Measurements from ENCODE around the gene DLG5. TPM values are rescaled to one million over a fixed set of nuclear protein-coding genes. Genes with fewer than 3 reads are reported as not detected.
A peak's percentile ranks its signal among the peaks of the same experiment; 100 is the strongest.

Gene DLG5
- total and polyA plus RNA-seq, 9 of the 15 experiments (the other 6 are each of a cell fraction or from before 2014, with no cell fraction given), result 1.4 to 26.8 (median 11.2) TPM

DNA sequence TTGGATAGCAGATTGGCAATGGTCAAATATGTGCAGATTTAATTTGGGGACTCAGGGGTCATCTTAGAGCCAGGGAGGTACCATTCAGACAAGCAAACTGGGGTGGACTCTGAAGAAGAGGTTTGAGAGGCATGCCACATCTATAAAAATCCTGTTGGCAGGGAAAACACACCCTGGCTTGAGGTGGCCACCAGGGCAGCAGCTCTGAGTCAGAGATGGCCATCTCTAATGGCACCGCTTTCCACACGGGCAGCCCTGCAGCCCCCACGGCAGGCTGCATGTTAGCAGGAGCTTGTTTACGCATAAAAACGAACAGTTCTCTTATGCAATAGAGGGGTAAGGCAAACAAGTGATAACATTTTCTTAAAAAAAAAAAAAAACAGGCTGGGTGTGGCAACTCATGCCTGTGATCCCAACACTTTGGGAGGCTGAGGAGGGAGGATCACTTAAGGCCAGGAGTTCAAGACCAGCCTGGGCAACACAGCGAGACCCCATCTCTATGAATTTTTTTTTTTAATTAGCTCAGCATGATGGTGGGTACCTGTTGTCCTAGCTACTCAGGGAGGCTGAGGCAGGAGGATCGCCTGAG lies 14.9 kb downstream of the DLG5 start (continued):
- TF ChIP-seq, protein P1, sequence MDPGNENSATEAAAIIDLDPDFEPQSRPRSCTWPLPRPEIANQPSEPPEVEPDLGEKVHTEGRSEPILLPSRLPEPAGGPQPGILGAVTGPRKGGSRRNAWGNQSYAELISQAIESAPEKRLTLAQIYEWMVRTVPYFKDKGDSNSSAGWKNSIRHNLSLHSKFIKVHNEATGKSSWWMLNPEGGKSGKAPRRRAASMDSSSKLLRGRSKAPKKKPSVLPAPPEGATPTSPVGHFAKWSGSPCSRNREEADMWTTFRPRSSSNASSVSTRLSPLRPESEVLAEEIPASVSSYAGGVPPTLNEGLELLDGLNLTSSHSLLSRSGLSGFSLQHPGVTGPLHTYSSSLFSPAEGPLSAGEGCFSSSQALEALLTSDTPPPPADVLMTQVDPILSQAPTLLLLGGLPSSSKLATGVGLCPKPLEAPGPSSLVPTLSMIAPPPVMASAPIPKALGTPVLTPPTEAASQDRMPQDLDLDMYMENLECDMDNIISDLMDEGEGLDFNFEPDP (CRISPR knock-in tag; IDR thresholded peaks at IDR 0.05), result 0 out of 2 replicates have a peak, but pooled peaks have one; percentile 45
- peak; percentile 69 to 85; a peak in 3 of 4 replicates for TF ChIP-seq TRIM24 (IDR thresholded peaks at IDR 0.05)
- no peak for TF ChIP-seq ZFPM2 (CRISPR knock-in tag; IDR thresholded peaks at IDR 0.05)
- no peak for TF ChIP-seq HNRNPUL1 (IDR thresholded peaks at IDR 0.05; ENCODE audit: low read length)
- peak; percentile 93 for TF ChIP-seq BCOR (IDR thresholded peaks at IDR 0.05)
- TF ChIP-seq, protein P2, sequence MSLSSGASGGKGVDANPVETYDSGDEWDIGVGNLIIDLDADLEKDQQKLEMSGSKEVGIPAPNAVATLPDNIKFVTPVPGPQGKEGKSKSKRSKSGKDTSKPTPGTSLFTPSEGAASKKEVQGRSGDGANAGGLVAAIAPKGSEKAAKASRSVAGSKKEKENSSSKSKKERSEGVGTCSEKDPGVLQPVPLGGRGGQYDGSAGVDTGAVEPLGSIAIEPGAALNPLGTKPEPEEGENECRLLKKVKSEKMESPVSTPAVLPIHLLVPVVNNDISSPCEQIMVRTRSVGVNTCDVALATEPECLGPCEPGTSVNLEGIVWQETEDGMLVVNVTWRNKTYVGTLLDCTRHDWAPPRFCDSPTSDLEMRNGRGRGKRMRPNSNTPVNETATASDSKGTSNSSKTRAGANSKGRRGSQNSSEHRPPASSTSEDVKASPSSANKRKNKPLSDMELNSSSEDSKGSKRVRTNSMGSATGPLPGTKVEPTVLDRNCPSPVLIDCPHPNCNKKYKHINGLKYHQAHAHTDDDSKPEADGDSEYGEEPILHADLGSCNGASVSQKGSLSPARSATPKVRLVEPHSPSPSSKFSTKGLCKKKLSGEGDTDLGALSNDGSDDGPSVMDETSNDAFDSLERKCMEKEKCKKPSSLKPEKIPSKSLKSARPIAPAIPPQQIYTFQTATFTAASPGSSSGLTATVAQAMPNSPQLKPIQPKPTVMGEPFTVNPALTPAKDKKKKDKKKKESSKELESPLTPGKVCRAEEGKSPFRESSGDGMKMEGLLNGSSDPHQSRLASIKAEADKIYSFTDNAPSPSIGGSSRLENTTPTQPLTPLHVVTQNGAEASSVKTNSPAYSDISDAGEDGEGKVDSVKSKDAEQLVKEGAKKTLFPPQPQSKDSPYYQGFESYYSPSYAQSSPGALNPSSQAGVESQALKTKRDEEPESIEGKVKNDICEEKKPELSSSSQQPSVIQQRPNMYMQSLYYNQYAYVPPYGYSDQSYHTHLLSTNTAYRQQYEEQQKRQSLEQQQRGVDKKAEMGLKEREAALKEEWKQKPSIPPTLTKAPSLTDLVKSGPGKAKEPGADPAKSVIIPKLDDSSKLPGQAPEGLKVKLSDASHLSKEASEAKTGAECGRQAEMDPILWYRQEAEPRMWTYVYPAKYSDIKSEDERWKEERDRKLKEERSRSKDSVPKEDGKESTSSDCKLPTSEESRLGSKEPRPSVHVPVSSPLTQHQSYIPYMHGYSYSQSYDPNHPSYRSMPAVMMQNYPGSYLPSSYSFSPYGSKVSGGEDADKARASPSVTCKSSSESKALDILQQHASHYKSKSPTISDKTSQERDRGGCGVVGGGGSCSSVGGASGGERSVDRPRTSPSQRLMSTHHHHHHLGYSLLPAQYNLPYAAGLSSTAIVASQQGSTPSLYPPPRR (CRISPR knock-in tag; IDR thresholded peaks at IDR 0.05; ENCODE audit: borderline replicate concordance), result no peak
- TF ChIP-seq ZBTB43 (CRISPR knock-in tag; IDR thresholded peaks at IDR 0.05), result no peak
- TF ChIP-seq CC2D1A (IDR thresholded peaks at IDR 0.05), result peak; percentile 49; the same call in 1 of the 2 replicates
- TF ChIP-seq, protein P3, sequence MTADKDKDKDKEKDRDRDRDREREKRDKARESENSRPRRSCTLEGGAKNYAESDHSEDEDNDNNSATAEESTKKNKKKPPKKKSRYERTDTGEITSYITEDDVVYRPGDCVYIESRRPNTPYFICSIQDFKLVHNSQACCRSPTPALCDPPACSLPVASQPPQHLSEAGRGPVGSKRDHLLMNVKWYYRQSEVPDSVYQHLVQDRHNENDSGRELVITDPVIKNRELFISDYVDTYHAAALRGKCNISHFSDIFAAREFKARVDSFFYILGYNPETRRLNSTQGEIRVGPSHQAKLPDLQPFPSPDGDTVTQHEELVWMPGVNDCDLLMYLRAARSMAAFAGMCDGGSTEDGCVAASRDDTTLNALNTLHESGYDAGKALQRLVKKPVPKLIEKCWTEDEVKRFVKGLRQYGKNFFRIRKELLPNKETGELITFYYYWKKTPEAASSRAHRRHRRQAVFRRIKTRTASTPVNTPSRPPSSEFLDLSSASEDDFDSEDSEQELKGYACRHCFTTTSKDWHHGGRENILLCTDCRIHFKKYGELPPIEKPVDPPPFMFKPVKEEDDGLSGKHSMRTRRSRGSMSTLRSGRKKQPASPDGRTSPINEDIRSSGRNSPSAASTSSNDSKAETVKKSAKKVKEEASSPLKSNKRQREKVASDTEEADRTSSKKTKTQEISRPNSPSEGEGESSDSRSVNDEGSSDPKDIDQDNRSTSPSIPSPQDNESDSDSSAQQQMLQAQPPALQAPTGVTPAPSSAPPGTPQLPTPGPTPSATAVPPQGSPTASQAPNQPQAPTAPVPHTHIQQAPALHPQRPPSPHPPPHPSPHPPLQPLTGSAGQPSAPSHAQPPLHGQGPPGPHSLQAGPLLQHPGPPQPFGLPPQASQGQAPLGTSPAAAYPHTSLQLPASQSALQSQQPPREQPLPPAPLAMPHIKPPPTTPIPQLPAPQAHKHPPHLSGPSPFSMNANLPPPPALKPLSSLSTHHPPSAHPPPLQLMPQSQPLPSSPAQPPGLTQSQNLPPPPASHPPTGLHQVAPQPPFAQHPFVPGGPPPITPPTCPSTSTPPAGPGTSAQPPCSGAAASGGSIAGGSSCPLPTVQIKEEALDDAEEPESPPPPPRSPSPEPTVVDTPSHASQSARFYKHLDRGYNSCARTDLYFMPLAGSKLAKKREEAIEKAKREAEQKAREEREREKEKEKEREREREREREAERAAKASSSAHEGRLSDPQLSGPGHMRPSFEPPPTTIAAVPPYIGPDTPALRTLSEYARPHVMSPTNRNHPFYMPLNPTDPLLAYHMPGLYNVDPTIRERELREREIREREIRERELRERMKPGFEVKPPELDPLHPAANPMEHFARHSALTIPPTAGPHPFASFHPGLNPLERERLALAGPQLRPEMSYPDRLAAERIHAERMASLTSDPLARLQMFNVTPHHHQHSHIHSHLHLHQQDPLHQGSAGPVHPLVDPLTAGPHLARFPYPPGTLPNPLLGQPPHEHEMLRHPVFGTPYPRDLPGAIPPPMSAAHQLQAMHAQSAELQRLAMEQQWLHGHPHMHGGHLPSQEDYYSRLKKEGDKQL (CRISPR knock-in tag; IDR thresholded peaks at IDR 0.05; ENCODE audit: borderline replicate concordance), result no peak
- no peak for TF ChIP-seq FOXJ3 (CRISPR knock-in tag; IDR thresholded peaks at IDR 0.05)
- TF ChIP-seq FOXK2 (conservative IDR thresholded peaks at IDR 0.05 in 1 of 2, IDR thresholded peaks at IDR 0.05 in 1 of 2; ENCODE audit: low read depth in 2 of 2), result peak; percentile 96 to 97
- TF ChIP-seq, protein P4, sequence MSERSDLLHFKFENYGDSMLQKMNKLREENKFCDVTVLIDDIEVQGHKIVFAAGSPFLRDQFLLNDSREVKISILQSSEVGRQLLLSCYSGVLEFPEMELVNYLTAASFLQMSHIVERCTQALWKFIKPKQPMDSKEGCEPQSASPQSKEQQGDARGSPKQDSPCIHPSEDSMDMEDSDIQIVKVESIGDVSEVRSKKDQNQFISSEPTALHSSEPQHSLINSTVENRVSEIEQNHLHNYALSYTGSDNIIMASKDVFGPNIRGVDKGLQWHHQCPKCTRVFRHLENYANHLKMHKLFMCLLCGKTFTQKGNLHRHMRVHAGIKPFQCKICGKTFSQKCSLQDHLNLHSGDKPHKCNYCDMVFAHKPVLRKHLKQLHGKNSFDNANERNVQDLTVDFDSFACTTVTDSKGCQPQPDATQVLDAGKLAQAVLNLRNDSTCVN (CRISPR knock-in tag; IDR thresholded peaks at IDR 0.05), result no peak
- TF ChIP-seq DACH1 (IDR thresholded peaks at IDR 0.05; ENCODE audit: partially characterized antibody), result no peak
